GM12878 (cell line): Measurements from ENCODE around the gene DGKI. TPM values are rescaled to one million over a fixed set of nuclear protein-coding genes. Genes with fewer than 3 reads are reported as not detected.

Experiments used
- ATAC-seq: fragments of 200-7000 bp; cut with Tn5 transposase; 3 replicates; pipeline ENCODE4 v1.9.1; 2020; ENCODE audit warnings: mild to moderate bottlenecking, moderate library complexity
- BruUV-seq: library from RNA; stranded (reverse); fragments of 400-500 nt; replicated peaks from 2 replicates; lab custom pipeline; 2021; lab: Mats Ljungman, UMichigan
- CTCF ChIA-PET: fragments of 300-600 bp; sonication (Branson Sonifier 250); formaldehyde crosslinking; extraction: SDS; loops from one replicate; lab custom pipeline; 2021; ENCODE audit warnings: inconsistent platforms; lab: Yijun Ruan, JAX
- POLR2A ChIA-PET: fragments of 350-600 bp; formaldehyde crosslinking; extraction: SDS; loops from one replicate; lab custom pipeline; 2021; ENCODE audit warnings: inconsistent platforms; lab: Charles Lee
- RAD21 ChIA-PET: fragments of 300-600 bp; sonication (Branson Sonifier 250); formaldehyde crosslinking; loops from one replicate; lab custom pipeline; 2023; ENCODE audit warnings: antibody characterized with exemption; ENCODE audit not compliant: unreplicated experiment; lab: Charles Lee
- SMC1A ChIA-PET: fragments of 300-600 bp; sonication (Branson Sonifier 250); formaldehyde crosslinking; loops from one replicate; lab custom pipeline; 2023; ENCODE audit not compliant: unreplicated experiment, uncharacterized antibody; lab: Charles Lee
- DNase-seq: peaks from one replicate; pipeline ENCODE4 v3.0.0-alpha.2; 2011; ENCODE audit warnings: low read depth, low spot score
- FAIRE-seq: peaks from 3 replicates; lab custom pipeline; 2011; peaks lifted over from hg19 to GRCh38; lab: Jason Lieb, UNC
- H2AFZ ChIP-seq: 2 replicates; pipeline ENCODE4 v1.6.0; 2011; ENCODE audit warnings: low read depth, low read length, control low read depth; ENCODE audit not compliant: control insufficient read depth
- H3K27ac ChIP-seq: 2 replicates; pipeline ENCODE4 v1.5.1; 2011; ENCODE audit warnings: control low read depth; ENCODE audit not compliant: control insufficient read depth, insufficient read depth
- H3K27me3 ChIP-seq, 2 experiments: replicated peaks in 1 of 2; 2 replicates each; pipeline versions ENCODE4 v1.6.0 to v1.6.1; 2011; ENCODE audit warnings: low read length in 1 of 2; ENCODE audit not compliant: control insufficient read depth in 2 of 2, insufficient read depth in 2 of 2
- H3K36me3 ChIP-seq, 2 experiments: 2 replicates each; pipeline ENCODE4 v1.5.1; 2011; ENCODE audit warnings: low read length in 1 of 2; ENCODE audit not compliant: control insufficient read depth in 2 of 2, insufficient read depth in 2 of 2
- H3K4me1 ChIP-seq: 2 replicates; pipeline ENCODE4 v1.6.1; 2011; ENCODE audit warnings: mild to moderate bottlenecking, low read length, moderate library complexity, mixed read lengths; ENCODE audit not compliant: control insufficient read depth, insufficient read depth
- H3K4me2 ChIP-seq: 2 replicates; pipeline ENCODE4 v1.6.0; 2011; ENCODE audit warnings: control low read depth; ENCODE audit not compliant: control insufficient read depth, insufficient read depth
- H3K4me3 ChIP-seq: fragments of 200-600 bp; sonication (generic); 2 replicates; pipeline ENCODE4 v1.5.1; 2016
- H3K79me2 ChIP-seq: 2 replicates; pipeline ENCODE4 v1.6.0; 2011; ENCODE audit warnings: low read length; ENCODE audit not compliant: control insufficient read depth, insufficient read depth
- H3K9ac ChIP-seq: 2 replicates; pipeline ENCODE4 v1.8.0; 2011; ENCODE audit warnings: low read length, control low read depth, mixed read lengths; ENCODE audit not compliant: control insufficient read depth, insufficient read depth
- H3K9me3 ChIP-seq: replicated peaks from 3 replicates; pipeline ENCODE4 v1.5.1; 2011; ENCODE audit warnings: mild to moderate bottlenecking, low read length; ENCODE audit not compliant: control insufficient read depth, insufficient read depth
- H4K20me1 ChIP-seq: 2 replicates; pipeline ENCODE4 v1.6.0; 2011; ENCODE audit not compliant: control insufficient read depth, insufficient read depth
- BCLAF1 ChIP-seq: fragments of 450-650 bp; IDR thresholded peaks from 2 replicates; pipeline ENCODE4 v1.6.1; 2017; ENCODE audit warnings: antibody characterized with exemption, mild to moderate bottlenecking, moderate library complexity
- BHLHE40 ChIP-seq, 2 experiments: fragments of 450-650 bp in 1 of 2; IDR thresholded peaks; 2 replicates each; pipeline ENCODE4 v1.6.1; 2011 to 2017; ENCODE audit warnings: low read depth in 2 of 2, borderline replicate concordance in 1 of 2, improper control_type of control experiment in 1 of 2, low read length in 1 of 2, mild to moderate bottlenecking in 1 of 2
- EP300 ChIP-seq, 2 experiments: fragments of 150-350 bp in 1 of 2; IDR thresholded peaks; 2 replicates each; pipeline ENCODE4 v1.6.1; 2011 to 2012; ENCODE audit warnings: low read depth in 2 of 2, low read length in 2 of 2, borderline replicate concordance in 1 of 2, improper control_type of control experiment in 1 of 2, inconsistent platforms in 1 of 2; ENCODE audit not compliant: control insufficient read depth in 1 of 2
- MTA2 ChIP-seq: fragments of 450-650 bp; IDR thresholded peaks from 2 replicates; pipeline ENCODE4 v1.6.1; 2016; ENCODE audit warnings: low read depth, mild to moderate bottlenecking, moderate library complexity
- MYC ChIP-seq: IDR thresholded peaks from 2 replicates; pipeline ENCODE4 v1.6.1; 2011; ENCODE audit warnings: mild to moderate bottlenecking, low read length, moderate library complexity, inconsistent platforms; ENCODE audit not compliant: insufficient read depth, insufficient replicate concordance, insufficient read length, severe bottlenecking
- NFIC ChIP-seq: IDR thresholded peaks from 2 replicates; pipeline ENCODE4 v1.6.1; 2012; ENCODE audit warnings: low read depth, mild to moderate bottlenecking, inconsistent platforms, low read length, moderate library complexity
- PKNOX1 ChIP-seq: fragments of 450-650 bp; IDR thresholded peaks from 2 replicates; pipeline ENCODE4 v1.6.1; 2016; ENCODE audit warnings: mild to moderate bottlenecking
- POU2F2 ChIP-seq: IDR thresholded peaks from 3 replicates; pipeline ENCODE4 v1.6.1; 2011; ENCODE audit warnings: low read depth, mild to moderate bottlenecking, low read length, borderline replicate concordance
- RAD51 ChIP-seq: fragments of 450-650 bp; IDR thresholded peaks from 2 replicates; pipeline ENCODE4 v1.6.1; 2016; ENCODE audit warnings: moderate library complexity, mild to moderate bottlenecking, inconsistent platforms
- SMAD1 ChIP-seq: fragments of 450-650 bp; IDR thresholded peaks from 2 replicates; pipeline ENCODE4 v1.6.1; 2018; ENCODE audit warnings: mild to moderate bottlenecking, low read depth; ENCODE audit not compliant: partially characterized antibody
- WGBS: methylation state at CpG from one replicate; pipeline ENCODE4 v1.1.6; 2016; ENCODE audit warnings: low lambda C conversion rate; ENCODE audit not compliant: insufficient replicate concordance, insufficient coverage; ENCODE audit errors: missing lambda C conversion rate; 5-methylcytosine and 5-hydroxymethylcytosine counted together
- in situ Hi-C: fragments of 300-500 bp; cut with MboI; formaldehyde crosslinking; loops from 9 replicates; pipeline ENCODE4 v1.14.3; 2018; ENCODE audit warnings: mixed read lengths
- intact Hi-C: fragments of 100-400 bp; cut with micrococcal nuclease; formaldehyde crosslinking; loops from one replicate; pipeline ENCODE4 v1.14.2; 2022; ENCODE audit not compliant: unreplicated experiment
- polyA plus RNA-seq, 11 experiments: library from polyadenylated mRNA; depleted of rRNA in 4 of 11; unstranded in 6 of 11; stranded (reverse) in 5 of 11; fragments of >200 nt; fragmentation: Nextera tagmentation in 4 of 11; fragmentation: Illumina TruSeq in 1 of 11; extraction: Ambion mirVana in 4 of 11; extraction: Trizol in 1 of 11; gene quantifications; 1 replicate in 1 of 11; 2 replicates in 10 of 11; pipeline versions ENCODE4 v1.2.1 to v1.2.3, GENCODE V29; 2011 to 2016; ENCODE audit warnings: inconsistent platforms in 2 of 11, missing spikeins in 2 of 11, low read depth in 1 of 11
- total RNA-seq, 4 experiments: library from RNA; depleted of rRNA in 3 of 4; stranded (reverse); fragments of >200 nt in 3 of 4; fragmentation: Illumina TruSeq in 1 of 4; extraction: Trizol in 1 of 4; gene quantifications; 2 replicates each; pipeline versions ENCODE4 v1.2.1 to v1.2.3, GENCODE V29; 2013 to 2021
- TF ChIP-seq, protein P1 (sequence below): IDR thresholded peaks from 2 replicates; pipeline ENCODE4 v1.6.1; 2011; ENCODE audit warnings: low read depth, mild to moderate bottlenecking, low read length, moderate library complexity, borderline replicate concordance; ENCODE audit errors: extremely low read depth
- TF ChIP-seq, protein P2 (sequence below): fragments of 450-650 bp; conservative IDR thresholded peaks from 2 replicates; pipeline ENCODE4 v1.6.1; 2017; ENCODE audit warnings: mild to moderate bottlenecking, moderate library complexity
- TF ChIP-seq, protein P3 (sequence below): IDR thresholded peaks from 2 replicates; pipeline ENCODE4 v1.6.1; 2012; ENCODE audit warnings: low read depth, low read length, improper control_type of control experiment

The DGKI gene
- total and polyA plus RNA-seq, 10 of the 15 experiments (the other 5 are each of a cell fraction or from before 2014, with no cell fraction given): 10.4 to 37.1 (median 22.1) TPM

DNA sequence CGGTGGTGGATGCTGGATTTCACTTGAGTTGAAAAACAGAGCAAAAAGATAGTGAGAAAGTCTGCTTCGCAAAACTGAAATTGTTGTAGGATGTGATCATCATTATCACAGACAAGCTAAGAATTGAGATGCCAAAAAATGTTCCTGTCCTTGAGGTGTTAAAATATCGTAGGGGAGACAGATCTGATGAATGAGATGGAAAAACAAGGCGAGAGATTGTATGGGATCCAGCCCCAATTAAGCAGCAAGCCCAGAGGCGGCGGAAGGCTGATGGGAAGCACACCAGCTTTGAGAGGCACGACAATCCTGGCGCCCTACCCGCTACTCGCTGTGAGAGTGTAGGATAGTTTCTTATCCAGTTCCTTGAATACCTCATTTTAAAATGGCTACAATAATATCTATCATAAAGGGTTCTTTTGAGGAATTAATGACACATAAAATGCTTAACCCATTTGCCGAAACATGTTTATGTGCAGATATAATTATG, 372.2 kb downstream of the DGKI start (continued):
- TF ChIP-seq EP300 (IDR thresholded peaks at IDR 0.05; ENCODE audit: borderline replicate concordance in 1 of 2, control insufficient read depth in 1 of 2, low read depth in 2 of 2, low read length in 2 of 2): no peak
- no peak for TF ChIP-seq MTA2
- TF ChIP-seq BCLAF1: no peak
- no peak for TF ChIP-seq NFIC
- no peak for TF ChIP-seq SMAD1
- TF ChIP-seq, protein P1, sequence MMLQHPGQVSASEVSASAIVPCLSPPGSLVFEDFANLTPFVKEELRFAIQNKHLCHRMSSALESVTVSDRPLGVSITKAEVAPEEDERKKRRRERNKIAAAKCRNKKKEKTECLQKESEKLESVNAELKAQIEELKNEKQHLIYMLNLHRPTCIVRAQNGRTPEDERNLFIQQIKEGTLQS: no peak
- no peak for TF ChIP-seq POU2F2

GRCh38 chr7:137471128-137471527, 375.6 kb downstream of the DGKI start:
- no TSS peak for BruUV-seq
- H3K4me2 ChIP-seq: no peak overlapping the region
- CTCF ChIA-PET: interaction anchor here (0.5 to 1.3 kb wide), 2 partner anchors 17 to 1188 kb away, joined by 3 to 4 read pairs; no protein-coding TSS in a partner anchor
- no peak overlapping the region for H3K27ac ChIP-seq
- POLR2A ChIA-PET: no interaction called here
- H3K27me3 ChIP-seq: no peaks in the 10 kb centered on the region; a peak in 1 of 4 replicates
- H3K9ac ChIP-seq: no peak overlapping the region
- DNase-seq (no peak), FAIRE-seq (no peak), ATAC-seq (no peak)
- H3K4me3 ChIP-seq: no peak overlapping the region
- intact Hi-C loops: no loop called here
- no peak overlapping the region for H2AFZ ChIP-seq
- H3K79me2 ChIP-seq: no peaks in the 10 kb centered on the region
- H4K20me1 ChIP-seq: no peaks in the 10 kb centered on the region
- SMC1A ChIA-PET: no interaction called here
- no peaks in the 10 kb centered on the region for H3K4me1 ChIP-seq
- in situ Hi-C loops: no loop called here
- RAD21 ChIA-PET: no interaction called here
- WGBS: 28% methylated on average over 3 of the region's 3 CpGs
- no peaks in the 10 kb centered on the region for H3K9me3 ChIP-seq
- no peaks in the 10 kb centered on the region for H3K36me3 ChIP-seq
- TF ChIP-seq, protein P2, sequence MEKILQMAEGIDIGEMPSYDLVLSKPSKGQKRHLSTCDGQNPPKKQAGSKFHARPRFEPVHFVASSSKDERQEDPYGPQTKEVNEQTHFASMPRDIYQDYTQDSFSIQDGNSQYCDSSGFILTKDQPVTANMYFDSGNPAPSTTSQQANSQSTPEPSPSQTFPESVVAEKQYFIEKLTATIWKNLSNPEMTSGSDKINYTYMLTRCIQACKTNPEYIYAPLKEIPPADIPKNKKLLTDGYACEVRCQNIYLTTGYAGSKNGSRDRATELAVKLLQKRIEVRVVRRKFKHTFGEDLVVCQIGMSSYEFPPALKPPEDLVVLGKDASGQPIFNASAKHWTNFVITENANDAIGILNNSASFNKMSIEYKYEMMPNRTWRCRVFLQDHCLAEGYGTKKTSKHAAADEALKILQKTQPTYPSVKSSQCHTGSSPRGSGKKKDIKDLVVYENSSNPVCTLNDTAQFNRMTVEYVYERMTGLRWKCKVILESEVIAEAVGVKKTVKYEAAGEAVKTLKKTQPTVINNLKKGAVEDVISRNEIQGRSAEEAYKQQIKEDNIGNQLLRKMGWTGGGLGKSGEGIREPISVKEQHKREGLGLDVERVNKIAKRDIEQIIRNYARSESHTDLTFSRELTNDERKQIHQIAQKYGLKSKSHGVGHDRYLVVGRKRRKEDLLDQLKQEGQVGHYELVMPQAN: no peak
- TF ChIP-seq POU2F2 (no peak), PKNOX1 (no peak), MYC (no peak), RAD51 (no peak), BHLHE40 (IDR thresholded peaks at IDR 0.05; ENCODE audit: borderline replicate concordance in 1 of 2, low read depth in 2 of 2, low read length in 1 of 2) (no peak)
- TF ChIP-seq, protein P3, sequence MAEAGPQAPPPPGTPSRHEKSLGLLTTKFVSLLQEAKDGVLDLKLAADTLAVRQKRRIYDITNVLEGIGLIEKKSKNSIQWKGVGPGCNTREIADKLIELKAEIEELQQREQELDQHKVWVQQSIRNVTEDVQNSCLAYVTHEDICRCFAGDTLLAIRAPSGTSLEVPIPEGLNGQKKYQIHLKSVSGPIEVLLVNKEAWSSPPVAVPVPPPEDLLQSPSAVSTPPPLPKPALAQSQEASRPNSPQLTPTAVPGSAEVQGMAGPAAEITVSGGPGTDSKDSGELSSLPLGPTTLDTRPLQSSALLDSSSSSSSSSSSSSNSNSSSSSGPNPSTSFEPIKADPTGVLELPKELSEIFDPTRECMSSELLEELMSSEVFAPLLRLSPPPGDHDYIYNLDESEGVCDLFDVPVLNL: no peak
